MG63 (cell line): ENCODE data around the gene TOM1L1. TPM values are rescaled to one million over a fixed set of nuclear protein-coding genes. Genes with fewer than 3 reads are reported as not detected.

Experiments used
- DNase-seq: peaks from one replicate; pipeline ENCODE4 v3.0.0-alpha.2; 2020
- H3K27me3 ChIP-seq: fragments of 250-450 bp; sonication (Bioruptor Pico); 2 replicates; pipeline ENCODE4 v1.5.1; 2020; ENCODE audit warnings: mild to moderate bottlenecking, moderate library complexity
- H3K36me3 ChIP-seq: fragments of 250-450 bp; sonication (Bioruptor Pico); 2 replicates; pipeline ENCODE4 v1.5.1; 2020; ENCODE audit warnings: mild to moderate bottlenecking, moderate library complexity
- H3K4me3 ChIP-seq: fragments of 250-450 bp; sonication (Bioruptor Pico); 2 replicates; pipeline ENCODE4 v1.5.1; 2020; ENCODE audit warnings: mild to moderate bottlenecking, moderate library complexity
- H3K9me3 ChIP-seq: fragments of 250-450 bp; sonication (Bioruptor Pico); 2 replicates; pipeline ENCODE4 v1.5.1; 2020; ENCODE audit warnings: mild to moderate bottlenecking, moderate library complexity
- total RNA-seq: library from RNA; depleted of rRNA; stranded (reverse); fragments of >200 nt; shearing (Covaris generic); gene quantifications from 2 replicates; pipeline ENCODE4 v1.2.3, GENCODE V29; 2014; ENCODE audit warnings: low replicate concordance; rRNA removed

TOM1L1 gene
- total RNA-seq, 1 experiment from 2014 or later = 13.9 TPM

DNA sequence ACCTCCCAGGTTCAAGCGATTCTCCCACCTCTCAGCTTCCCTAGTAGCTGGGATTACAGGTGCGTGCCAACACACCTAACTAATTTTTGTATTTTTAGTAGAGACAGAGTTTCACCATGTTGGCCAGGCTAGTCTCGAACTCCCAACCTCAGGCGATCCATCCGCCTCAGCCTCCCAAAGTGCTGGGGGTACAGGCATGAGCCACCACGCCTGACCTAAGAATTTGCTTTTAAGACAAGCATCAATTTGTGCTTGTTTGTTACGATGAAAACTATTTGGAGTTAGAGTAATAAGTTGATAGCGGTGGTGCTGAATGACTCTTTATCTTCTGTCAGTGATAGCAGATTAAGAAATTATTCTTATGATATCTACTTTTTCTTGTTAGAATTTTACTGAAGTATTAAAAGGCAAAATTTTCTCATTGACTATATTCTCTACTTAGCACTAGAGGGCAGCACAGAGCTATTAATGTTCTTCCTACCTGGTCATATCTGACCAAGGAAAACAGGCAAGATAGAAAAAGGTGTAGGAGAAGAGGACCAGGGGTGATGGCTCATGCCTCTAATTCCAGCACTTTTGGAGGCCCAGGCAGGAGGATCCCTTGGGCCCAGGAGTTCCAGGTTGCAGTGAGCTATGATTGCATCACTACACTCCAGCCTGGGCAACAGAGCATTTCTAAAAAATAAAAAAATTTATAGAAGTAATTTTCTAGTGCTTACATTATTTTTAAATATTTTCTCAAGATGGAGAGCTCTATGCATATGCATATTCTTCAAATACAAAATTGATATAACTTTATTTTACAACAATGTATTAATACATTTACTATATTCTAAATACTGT is 92.4 kb downstream of the TOM1L1 start:
- DNase-seq = no peak
- Histone ChIP-seq H3K27me3 (no peaks in the 10 kb centered on the region), H3K4me3 (no peak overlapping the region), H3K36me3 (no peaks in the 10 kb centered on the region), H3K9me3 (no peaks in the 10 kb centered on the region)

DNA sequence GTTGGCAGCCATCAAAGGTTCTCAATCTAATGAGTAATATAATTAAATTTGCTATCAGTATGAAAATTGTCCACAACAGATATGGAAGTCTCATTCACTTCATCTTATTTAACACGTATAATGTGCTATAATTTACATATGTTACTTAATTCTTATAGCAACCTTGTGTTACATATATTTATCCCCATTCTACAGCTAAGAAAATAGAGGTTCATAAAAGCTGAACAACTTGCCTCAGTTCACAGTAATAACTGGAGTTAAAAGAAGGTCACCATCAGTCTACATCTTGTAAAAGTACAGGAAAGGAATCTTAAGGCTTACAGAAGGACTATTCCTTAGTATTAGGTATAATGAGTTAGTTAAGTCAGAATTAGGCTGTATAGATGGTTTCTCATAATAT is 95.8 kb downstream of the TOM1L1 start:
- no peak for DNase-seq
- no peaks in the 10 kb centered on the region for H3K36me3 ChIP-seq
- H3K9me3 ChIP-seq = no peaks in the 10 kb centered on the region
- no peak overlapping the region for H3K4me3 ChIP-seq
- H3K27me3 ChIP-seq = no peaks in the 10 kb centered on the region

DNA sequence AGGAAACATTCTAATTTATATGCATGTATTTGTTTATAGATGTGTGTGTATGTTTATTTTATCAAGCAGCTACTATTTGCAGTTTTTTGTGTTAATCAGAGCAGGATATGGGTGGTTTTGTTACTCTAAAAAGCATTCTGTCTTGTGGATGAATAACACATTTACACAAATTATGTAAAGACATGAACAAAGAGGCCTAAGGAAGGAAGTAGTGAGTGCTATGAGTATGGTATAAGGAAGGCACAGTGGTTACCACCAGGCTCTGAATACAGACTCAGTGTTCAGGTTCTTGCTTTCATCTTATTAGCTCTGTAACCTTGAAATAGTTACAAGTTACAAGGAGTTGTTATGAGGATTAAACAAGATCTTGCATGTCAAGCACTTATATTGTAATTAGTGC is 101.8 kb downstream of the TOM1L1 start:
- Histone ChIP-seq H3K4me3 (no peak overlapping the region), H3K36me3 (no peaks in the 10 kb centered on the region), H3K9me3 (no peaks in the 10 kb centered on the region), H3K27me3 (no peaks in the 10 kb centered on the region)
- DNase-seq = no peak

- no peaks in the 10 kb centered on the region for H3K27me3 ChIP-seq
- no peaks in the 10 kb centered on the region for H3K9me3 ChIP-seq
- no peaks in the 10 kb centered on the region for H3K36me3 ChIP-seq
- H3K4me3 ChIP-seq = no peak overlapping the region
- no peak for DNase-seq
Measured at GRCh38 chr17:55004484-55004883, 103.8 kb downstream of the TOM1L1 start.

GRCh38 chr17:55005520-55005919 is 104.9 kb downstream of the TOM1L1 start:
- no peak for DNase-seq
- no peaks in the 10 kb centered on the region for H3K36me3 ChIP-seq
- no peaks in the 10 kb centered on the region for H3K27me3 ChIP-seq
- H3K4me3 ChIP-seq = no peak overlapping the region
- H3K9me3 ChIP-seq = no peaks in the 10 kb centered on the region

Other genes with a start within 250 kb of the TOM1L1 start
- gene COX11, start 67.8 kb downstream of the TOM1L1 start, total RNA-seq = 45.4 and 79.6 TPM in 2 replicates
- gene STXBP4, start 67.9 kb downstream of the TOM1L1 start, total RNA-seq = 12.7 and 28.1 TPM in 2 replicates